Measurements from ENCODE around the gene MARK3.

MARK3 gene

GRCh38 chr14:103552011-103552845 lies 167.0 kb downstream of the MARK3 start:
- DNase-seq: no peak

GRCh38 chr14:103552846-103553210 lies 167.6 kb downstream of the MARK3 start:
- no peak for DNase-seq

Measured in stimulated activated CD4-positive, alpha-beta T cell treated with anti-CD3 and anti-CD28 coated beads, Interleukin-4, amount 100 ng/mL, for 24 hours (primary cell).